ENCODE measurements around the gene KCNJ6. TPM values are rescaled to one million over a fixed set of nuclear protein-coding genes. Genes with fewer than 3 reads are reported as not detected.
"Not testable (repeated sequence)": the region's sequence is repeated elsewhere in the genome, so short reads cannot be mapped to it uniquely, and the experiment has no call there.

Gene KCNJ6
- total and polyA plus RNA-seq, 7 experiments from 2014 or later = 0.01 TPM; not detected in 6

GRCh38 chr21:37662227-37662626 is 254.0 kb downstream of the KCNJ6 start:
- H3K4me1 ChIP-seq (ENCODE audit: control insufficient read depth in 2 of 2, insufficient read depth in 2 of 2, low read length in 2 of 2); H3K27me3 Mint-ChIP-seq; H3K27me3 ChIP-seq (ENCODE audit: control insufficient read depth in 2 of 2, insufficient read depth in 2 of 2, low read length in 2 of 2); ATAC-seq; H3K27ac Mint-ChIP-seq; H3K36me3 Mint-ChIP-seq; CTCF ChIA-PET; POLR2A ChIA-PET; DNase-seq; H3K9me3 Mint-ChIP-seq; H3K4me1 Mint-ChIP-seq; H3K36me3 ChIP-seq (ENCODE audit: control insufficient read depth in 2 of 3, insufficient read depth in 3 of 3, low read length in 3 of 3); H3K4me3 Mint-ChIP-seq; H3K4me3 ChIP-seq (ENCODE audit: low read length); intact Hi-C loops (cut with micrococcal nuclease); H3K9me3 ChIP-seq (ENCODE audit: control insufficient read depth in 2 of 3, low read length in 3 of 3); H3K27ac ChIP-seq (ENCODE audit: low read depth, low read length): not testable (repeated sequence)

- intact Hi-C loops (cut with micrococcal nuclease) = no loop called here
- Histone ChIP-seq H3K4me3 (ENCODE audit: low read length) (no peak overlapping the region), H3K27me3 (ENCODE audit: control insufficient read depth in 2 of 2, insufficient read depth in 2 of 2, low read length in 2 of 2) (no peaks in the 10 kb centered on the region), H3K9me3 (ENCODE audit: control insufficient read depth in 2 of 3, low read length in 3 of 3) (no peaks in the 10 kb centered on the region), H3K4me1 (ENCODE audit: control insufficient read depth in 2 of 2, insufficient read depth in 2 of 2, low read length in 2 of 2) (no peaks in the 10 kb centered on the region), H3K36me3 (ENCODE audit: control insufficient read depth in 2 of 3, insufficient read depth in 3 of 3, low read length in 3 of 3) (no peaks in the 10 kb centered on the region), H3K27ac (ENCODE audit: low read depth, low read length) (no peak overlapping the region)
- peaks cover 0 to 13% (median 3%) of the 10 kb centered on the region in 5 donors for H3K27me3 Mint-ChIP-seq
- no peak overlapping the region for H3K27ac Mint-ChIP-seq
- H3K9me3 Mint-ChIP-seq = no peaks in the 10 kb centered on the region
- POLR2A ChIA-PET = no interaction called here
- no peak for ATAC-seq
- CTCF ChIA-PET = no interaction called here
- no peak overlapping the region for H3K4me3 Mint-ChIP-seq
- peaks cover 0 to 1% (median 0%) of the 10 kb centered on the region in 7 donors for H3K4me1 Mint-ChIP-seq
- H3K36me3 Mint-ChIP-seq = no peaks in the 10 kb centered on the region
- DNase-seq = no peak
These were observed 255.5 kb downstream of the KCNJ6 start for GRCh38 chr21:37660709-37661108.

GRCh38 chr21:37659874-37660273 is 256.4 kb downstream of the KCNJ6 start:
- no peaks in the 10 kb centered on the region for H3K36me3 Mint-ChIP-seq
- DNase-seq = no peak
- POLR2A ChIA-PET = no interaction called here

GRCh38 chr21:37658817-37659458 is 257.3 kb downstream of the KCNJ6 start:
- ATAC-seq (no peak), DNase-seq (no peak)
- H3K4me1 Mint-ChIP-seq = no peaks in the 10 kb centered on the region
- Histone ChIP-seq H3K36me3 (ENCODE audit: control insufficient read depth in 2 of 3, insufficient read depth in 3 of 3, low read length in 3 of 3) (no peaks in the 10 kb centered on the region), H3K27ac (ENCODE audit: low read depth, low read length) (no peak overlapping the region), H3K9me3 (ENCODE audit: control insufficient read depth in 2 of 3, low read length in 3 of 3) (no peaks in the 10 kb centered on the region), H3K4me1 (ENCODE audit: control insufficient read depth in 2 of 2, insufficient read depth in 2 of 2, low read length in 2 of 2) (no peaks in the 10 kb centered on the region), H3K4me3 (ENCODE audit: low read length) (no peak overlapping the region), H3K27me3 (ENCODE audit: control insufficient read depth in 2 of 2, insufficient read depth in 2 of 2, low read length in 2 of 2) (no peaks in the 10 kb centered on the region)
- H3K27me3 Mint-ChIP-seq = peaks cover 0 to 21% (median 7%) of the 10 kb centered on the region in 5 donors
- intact Hi-C loops (cut with micrococcal nuclease) = no loop called here
- no peaks in the 10 kb centered on the region for H3K36me3 Mint-ChIP-seq
- no peak overlapping the region for H3K27ac Mint-ChIP-seq
- no peaks in the 10 kb centered on the region for H3K9me3 Mint-ChIP-seq
- ChIA-PET POLR2A (no interaction called here), CTCF (no interaction called here)
- no peak overlapping the region for H3K4me3 Mint-ChIP-seq

More at GRCh38 chr21:37659874-37660273, 256.4 kb downstream of the KCNJ6 start:
- intact Hi-C loops (cut with micrococcal nuclease) = no loop called here
- Histone ChIP-seq H3K36me3 (ENCODE audit: control insufficient read depth in 2 of 3, insufficient read depth in 3 of 3, low read length in 3 of 3) (no peaks in the 10 kb centered on the region), H3K27ac (ENCODE audit: low read depth, low read length) (no peak overlapping the region), H3K9me3 (ENCODE audit: control insufficient read depth in 2 of 3, low read length in 3 of 3) (no peaks in the 10 kb centered on the region), H3K4me3 (ENCODE audit: low read length) (no peak overlapping the region), H3K4me1 (ENCODE audit: control insufficient read depth in 2 of 2, insufficient read depth in 2 of 2, low read length in 2 of 2) (no peaks in the 10 kb centered on the region), H3K27me3 (ENCODE audit: control insufficient read depth in 2 of 2, insufficient read depth in 2 of 2, low read length in 2 of 2) (no peaks in the 10 kb centered on the region)
- Mint-ChIP-seq H3K9me3 (no peaks in the 10 kb centered on the region), H3K4me3 (no peak overlapping the region), H3K27me3 (peaks cover 0 to 13% (median 0%) of the 10 kb centered on the region in 5 donors), H3K27ac (no peak overlapping the region), H3K4me1 (no peaks in the 10 kb centered on the region)
- ATAC-seq = no peak
- CTCF ChIA-PET = no interaction called here

- Histone ChIP-seq H3K4me3 (ENCODE audit: low read length) (no peak overlapping the region), H3K9me3 (ENCODE audit: control insufficient read depth in 2 of 3, low read length in 3 of 3) (no peaks in the 10 kb centered on the region), H3K27ac (ENCODE audit: low read depth, low read length) (no peak overlapping the region), H3K4me1 (ENCODE audit: control insufficient read depth in 2 of 2, insufficient read depth in 2 of 2, low read length in 2 of 2) (no peaks in the 10 kb centered on the region), H3K36me3 (ENCODE audit: control insufficient read depth in 2 of 3, insufficient read depth in 3 of 3, low read length in 3 of 3) (no peaks in the 10 kb centered on the region), H3K27me3 (ENCODE audit: control insufficient read depth in 2 of 2, insufficient read depth in 2 of 2, low read length in 2 of 2) (no peaks in the 10 kb centered on the region)
- ATAC-seq = no peak
- H3K27ac Mint-ChIP-seq = no peak overlapping the region
- ChIA-PET POLR2A (no interaction called here), CTCF (no interaction called here)
- no peak overlapping the region for H3K4me3 Mint-ChIP-seq
- no peak for DNase-seq
- peaks cover 0 to 21% (median 7%) of the 10 kb centered on the region in 5 donors for H3K27me3 Mint-ChIP-seq
- no peaks in the 10 kb centered on the region for H3K36me3 Mint-ChIP-seq
- no peaks in the 10 kb centered on the region for H3K4me1 Mint-ChIP-seq
- intact Hi-C loops (cut with micrococcal nuclease) = no loop called here
- H3K9me3 Mint-ChIP-seq = no peaks in the 10 kb centered on the region
These were observed 258.0 kb downstream of the KCNJ6 start for GRCh38 chr21:37658121-37658816.

- DNase-seq = no peak
- Histone ChIP-seq H3K4me1 (ENCODE audit: control insufficient read depth in 2 of 2, insufficient read depth in 2 of 2, low read length in 2 of 2) (no peaks in the 10 kb centered on the region), H3K27me3 (ENCODE audit: control insufficient read depth in 2 of 2, insufficient read depth in 2 of 2, low read length in 2 of 2) (no peaks in the 10 kb centered on the region), H3K27ac (ENCODE audit: low read depth, low read length) (no peak overlapping the region), H3K4me3 (ENCODE audit: low read length) (no peak overlapping the region), H3K36me3 (ENCODE audit: control insufficient read depth in 2 of 3, insufficient read depth in 3 of 3, low read length in 3 of 3) (no peaks in the 10 kb centered on the region), H3K9me3 (ENCODE audit: control insufficient read depth in 2 of 3, low read length in 3 of 3) (no peaks in the 10 kb centered on the region)
- Mint-ChIP-seq H3K27me3 (peaks cover 0 to 21% (median 7%) of the 10 kb centered on the region in 5 donors), H3K9me3 (no peaks in the 10 kb centered on the region), H3K4me1 (no peaks in the 10 kb centered on the region), H3K4me3 (no peak overlapping the region), H3K27ac (no peak overlapping the region), H3K36me3 (no peaks in the 10 kb centered on the region)
- intact Hi-C loops (cut with micrococcal nuclease) = no loop called here
- ATAC-seq = no peak
- ChIA-PET POLR2A (no interaction called here), CTCF (no interaction called here)
These were observed 259.4 kb downstream of the KCNJ6 start for GRCh38 chr21:37656899-37657298.
